H9 (cell line): Measurements from ENCODE around the gene GOLGA1. TPM values are rescaled to one million over a fixed set of nuclear protein-coding genes. Genes with fewer than 3 reads are reported as not detected.

Experiments used
- DNase-seq: peaks from one replicate; pipeline ENCODE4 v3.0.0-alpha.2; 2017
- H2AFZ ChIP-seq: one replicate; pipeline ENCODE4 v1.6.1; 2013; ENCODE audit warnings: mild to moderate bottlenecking, low read length, control low read depth, moderate library complexity
- H2AK5ac ChIP-seq: 2 replicates; pipeline ENCODE4 v1.6.1; 2013; ENCODE audit warnings: low read length, control low read depth, mixed read lengths; ENCODE audit not compliant: insufficient read length
- H2BK120ac ChIP-seq: one replicate; pipeline ENCODE4 v1.6.1; 2013; ENCODE audit warnings: low read depth, mild to moderate bottlenecking, low read length, control low read depth, inconsistent platforms; ENCODE audit not compliant: poor library complexity, severe bottlenecking
- H2BK12ac ChIP-seq: 2 replicates; pipeline ENCODE4 v1.6.1; 2013; ENCODE audit warnings: low read length, control low read depth, mixed read lengths, low read depth; ENCODE audit not compliant: insufficient read length
- H2BK15ac ChIP-seq: 2 replicates; pipeline ENCODE4 v1.6.1; 2013; ENCODE audit warnings: low read depth, low read length, control low read depth
- H2BK20ac ChIP-seq: one replicate; pipeline ENCODE4 v1.6.1; 2013; ENCODE audit warnings: low read depth, mild to moderate bottlenecking, low read length, control low read depth, inconsistent platforms; ENCODE audit not compliant: poor library complexity, severe bottlenecking
- H2BK5ac ChIP-seq: 2 replicates; pipeline ENCODE4 v1.6.1; 2013; ENCODE audit warnings: low read length, control low read depth, mixed read lengths; ENCODE audit not compliant: insufficient read length
- H3K14ac ChIP-seq: 2 replicates; pipeline ENCODE4 v1.6.1; 2013; ENCODE audit warnings: low read length, control low read depth; ENCODE audit not compliant: insufficient read depth
- H3K18ac ChIP-seq: 2 replicates; pipeline ENCODE4 v1.6.1; 2013; ENCODE audit warnings: low read depth, mild to moderate bottlenecking, mixed read lengths, low read length, control low read depth; ENCODE audit not compliant: insufficient read length
- H3K23ac ChIP-seq: 2 replicates; pipeline ENCODE4 v1.6.1; 2013; ENCODE audit warnings: low read length, control low read depth, mixed read lengths, low read depth; ENCODE audit not compliant: insufficient read length
- H3K23me2 ChIP-seq: 2 replicates; pipeline ENCODE4 v1.6.1; 2013; ENCODE audit warnings: low read depth, mild to moderate bottlenecking, mixed read lengths, low read length, control low read depth; ENCODE audit not compliant: insufficient read length, poor library complexity, severe bottlenecking
- H3K27ac ChIP-seq: 2 replicates; pipeline ENCODE4 v1.5.1; 2013; ENCODE audit warnings: low read length, control low read depth, mixed read lengths, low read depth; ENCODE audit not compliant: insufficient read length
- H3K27me3 ChIP-seq: 2 replicates; pipeline ENCODE4 v1.6.1; 2013; ENCODE audit warnings: low read length, control low read depth, inconsistent platforms; ENCODE audit not compliant: insufficient read depth
- H3K4ac ChIP-seq: 2 replicates; pipeline ENCODE4 v1.6.1; 2013; ENCODE audit warnings: low read depth, mild to moderate bottlenecking, control low read depth, inconsistent platforms, low read length, moderate library complexity
- H3K4me1 ChIP-seq: 2 replicates; pipeline ENCODE4 v1.6.1; 2013; ENCODE audit warnings: low read length, control low read depth, inconsistent platforms; ENCODE audit not compliant: insufficient read depth
- H3K4me2 ChIP-seq: 2 replicates; pipeline ENCODE4 v1.6.1; 2013; ENCODE audit warnings: low read length, control low read depth, mixed read lengths; ENCODE audit not compliant: insufficient read length, insufficient read depth
- H3K56ac ChIP-seq: 2 replicates; pipeline ENCODE4 v1.6.1; 2013; ENCODE audit warnings: low read depth, mild to moderate bottlenecking, mixed read lengths, low read length, control low read depth; ENCODE audit not compliant: insufficient read length
- H3K79me1 ChIP-seq: 2 replicates; pipeline ENCODE4 v1.6.1; 2013; ENCODE audit warnings: low read depth, mild to moderate bottlenecking, moderate library complexity, low read length, control low read depth, inconsistent platforms; ENCODE audit not compliant: insufficient read depth, poor library complexity, severe bottlenecking
- H3K79me2 ChIP-seq: 2 replicates; pipeline ENCODE4 v1.6.1; 2013; ENCODE audit warnings: low read length, control low read depth, inconsistent platforms; ENCODE audit not compliant: insufficient read depth
- H3K9ac ChIP-seq: 2 replicates; pipeline ENCODE4 v1.6.1; 2013; ENCODE audit warnings: low read length, control low read depth, mixed read lengths; ENCODE audit not compliant: insufficient read length; ENCODE audit errors: extremely low read depth
- H3K9me3 ChIP-seq: one replicate; pipeline ENCODE4 v1.6.1; 2013; ENCODE audit warnings: low read depth, low read length, inconsistent platforms; ENCODE audit not compliant: control insufficient read depth
- H3T11ph ChIP-seq: one replicate; pipeline ENCODE4 v1.6.1; 2013; ENCODE audit warnings: mild to moderate bottlenecking, low read length, control low read depth, inconsistent platforms
- H4K20me1 ChIP-seq: one replicate; pipeline ENCODE4 v1.6.1; 2013; ENCODE audit not compliant: control insufficient read depth, insufficient read length, insufficient read depth
- H4K5ac ChIP-seq: 2 replicates; pipeline ENCODE4 v1.6.1; 2013; ENCODE audit warnings: low read depth, mild to moderate bottlenecking, mixed read lengths, low read length, control low read depth; ENCODE audit not compliant: insufficient read length
- H4K8ac ChIP-seq: replicated peaks from 2 replicates; pipeline ENCODE4 v1.6.1; 2013; ENCODE audit warnings: low read length, control low read depth, mixed read lengths, low read depth; ENCODE audit not compliant: insufficient read length
- H4K91ac ChIP-seq: 2 replicates; pipeline ENCODE4 v1.6.1; 2013; ENCODE audit warnings: low read depth, mild to moderate bottlenecking, moderate library complexity, mixed read lengths, low read length, control low read depth; ENCODE audit not compliant: insufficient read length
- H3K27ac Mint-ChIP-seq, 3 experiments: 2 replicates in 2 of 3; 3 replicates in 1 of 3; pipeline ENCODE4 v1.8.0; 2020 to 2021; ENCODE audit warnings: mixed read lengths in 3 of 3, mild to moderate bottlenecking in 1 of 3, moderate library complexity in 1 of 3
- H3K27me3 Mint-ChIP-seq: 2 replicates; pipeline ENCODE4 v1.8.0; 2021; ENCODE audit warnings: low read depth, mild to moderate bottlenecking, moderate library complexity, mixed read lengths
- H3K36me3 Mint-ChIP-seq, 3 experiments: 2 replicates in 2 of 3; 3 replicates in 1 of 3; pipeline ENCODE4 v1.8.0; 2020 to 2021; ENCODE audit warnings: low read depth in 3 of 3, mixed read lengths in 3 of 3; ENCODE audit not compliant: insufficient read depth in 1 of 3
- H3K4me1 Mint-ChIP-seq, 2 experiments: 2 replicates each; pipeline ENCODE4 v1.8.0; 2020; ENCODE audit warnings: mixed read lengths in 2 of 2
- H3K4me3 Mint-ChIP-seq, 2 experiments: 2 replicates in 1 of 2; 3 replicates in 1 of 2; pipeline ENCODE4 v1.8.0; 2020 to 2021; ENCODE audit warnings: mild to moderate bottlenecking in 2 of 2, mixed read lengths in 2 of 2, moderate library complexity in 1 of 2
- H3K9me3 Mint-ChIP-seq, 2 experiments: 2 replicates in 1 of 2; 3 replicates in 1 of 2; pipeline ENCODE4 v1.8.0; 2020; ENCODE audit warnings: mild to moderate bottlenecking in 2 of 2, mixed read lengths in 2 of 2, moderate library complexity in 1 of 2
- CTCF ChIP-seq: fragments of 200-600 bp; sonication (generic); conservative IDR thresholded peaks from 3 replicates; pipeline ENCODE4 v1.8.0; 2021; ENCODE audit warnings: antibody characterized with exemption, mild to moderate bottlenecking
- WGBS: extraction: QIAGEN DNeasy Blood & Tissue Kit; methylation state at CpG from one replicate; pipeline ENCODE4 v1.1.7; 2013; ENCODE audit warnings: missing lambda C conversion rate, low lambda C conversion rate, mixed read lengths; ENCODE audit not compliant: insufficient read length; ENCODE audit errors: extremely low coverage; 5-methylcytosine and 5-hydroxymethylcytosine counted together
- total RNA-seq: library from RNA; stranded (reverse); gene quantifications from 2 replicates; pipeline ENCODE4 v1.2.1, GENCODE V29; 2021

GOLGA1 gene
- total RNA-seq, 1 experiment from 2014 or later: 7.6 TPM

GRCh38 chr9:124868511-124869465, 72.1 kb downstream of the GOLGA1 start:
- no peak overlapping the region for H3K56ac ChIP-seq
- no peak overlapping the region for H2AK5ac ChIP-seq
- no peak overlapping the region for H2AFZ ChIP-seq
- TF ChIP-seq CTCF: peak; percentile 36; the same call in 2 of the 3 replicates
- no peak overlapping the region for H3K4ac ChIP-seq
- peak overlapping the region; percentile 60 for H3K27ac ChIP-seq
- peak overlapping the region; percentile 91 for H3K9ac ChIP-seq
- no peak overlapping the region for H3T11ph ChIP-seq
- Mint-ChIP-seq H3K4me1 (peaks cover 36 to 44% of the 10 kb centered on the region in 2 experiments), H3K27me3 (no peaks in the 10 kb centered on the region), H3K9me3 (no peaks in the 10 kb centered on the region; a peak in 1 of 5 replicates), H3K27ac (peak overlapping the region; percentile 91 to 97 (median 93)), H3K4me3 (peak overlapping the region; percentile 87 to 95), H3K36me3 (peaks cover 16 to 30% (median 21%) of the 10 kb centered on the region in 3 experiments)
- H2BK5ac ChIP-seq: no peak overlapping the region
- H4K91ac ChIP-seq: no peak overlapping the region
- peaks cover 8% of the 10 kb centered on the region for H3K23me2 ChIP-seq
- no peak overlapping the region for H2BK12ac ChIP-seq
- WGBS: no CpG with 5 or more reads among the region's 101 CpGs
- no peak overlapping the region for H4K8ac ChIP-seq
- no peaks in the 10 kb centered on the region for H4K20me1 ChIP-seq
- H3K79me2 ChIP-seq: peaks cover 27% of the 10 kb centered on the region; the same call in 1 of the 2 replicates
- no peak overlapping the region for H2BK15ac ChIP-seq
- peaks cover 6% of the 10 kb centered on the region for H3K4me1 ChIP-seq
- no peaks in the 10 kb centered on the region for H3K27me3 ChIP-seq
- peak overlapping the region; percentile 77 for H3K18ac ChIP-seq
- H2BK120ac ChIP-seq: no peak overlapping the region
- no peak overlapping the region for H2BK20ac ChIP-seq
- peaks cover 5% of the 10 kb centered on the region for H3K79me1 ChIP-seq
- H4K5ac ChIP-seq: no peak overlapping the region
- peak; percentile 84 for DNase-seq
- no peak overlapping the region for H3K23ac ChIP-seq
- H3K4me2 ChIP-seq: peak overlapping the region; percentile 93
- H3K14ac ChIP-seq: peak overlapping the region; percentile 96
- H3K9me3 ChIP-seq: no peaks in the 10 kb centered on the region
